HG03060 (cell line): ENCODE results near the gene SVOPL.

ENCODE experiments used
- ATAC-seq: cut with Tn5 transposase; IDR thresholded peaks from one replicate; pipeline ENCODE4 v1.9.1; 2021; ENCODE audit warnings: low read depth, moderate number of reproducible peaks; ENCODE audit not compliant: unreplicated experiment

Gene SVOPL

DNA sequence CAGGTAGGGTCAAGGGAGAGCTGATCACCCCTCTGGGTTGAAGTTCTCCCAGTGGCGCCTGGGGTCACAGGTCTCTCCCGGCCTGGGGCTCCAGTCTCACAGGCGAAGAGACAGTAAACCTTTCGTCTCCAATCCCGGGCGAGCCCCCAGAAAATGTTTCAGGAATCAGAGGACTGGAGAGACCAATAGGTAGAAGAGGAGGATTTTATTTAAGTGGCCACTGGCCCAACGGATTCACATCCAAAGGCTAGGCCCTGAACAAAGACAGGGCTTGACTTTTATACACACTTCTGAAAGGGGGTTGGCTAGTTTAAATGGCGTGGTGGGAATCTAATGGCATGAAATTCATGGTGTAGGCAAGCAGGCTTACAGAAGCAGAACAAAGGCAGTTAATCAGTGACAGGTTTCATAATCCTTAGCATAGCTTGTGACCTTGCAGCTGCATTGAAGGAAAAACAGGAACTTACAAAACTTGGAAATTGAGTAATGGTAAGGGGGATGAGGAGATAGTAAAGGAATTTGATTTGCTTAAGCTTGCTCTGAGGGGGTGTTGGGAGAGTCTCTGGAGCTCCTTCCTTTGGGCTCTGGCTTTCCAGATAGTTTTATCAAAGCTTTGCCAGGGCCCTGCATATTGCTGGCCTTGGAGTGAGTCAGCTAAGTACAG, 135.6 kb downstream of the SVOPL start:
- no peak for ATAC-seq

DNA sequence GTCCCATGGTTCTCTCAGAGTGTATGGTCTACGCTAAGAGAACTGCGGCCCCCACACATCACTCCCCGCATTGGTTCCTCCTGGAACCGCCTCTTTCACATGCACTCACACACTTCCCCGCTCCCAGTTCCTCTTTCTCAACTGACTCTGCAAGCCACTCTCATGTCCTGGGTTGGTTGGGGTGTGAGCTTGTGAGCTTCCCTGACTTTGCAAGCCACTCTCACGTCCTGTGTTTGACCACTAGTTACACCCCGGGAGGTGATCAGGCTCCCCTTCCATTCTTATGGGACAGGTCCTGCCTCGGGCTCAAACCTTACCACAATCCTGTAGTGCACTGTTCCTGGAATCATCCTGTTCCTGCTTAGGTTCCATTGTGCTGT, 136.1 kb downstream of the SVOPL start:
- no peak for ATAC-seq

DNA sequence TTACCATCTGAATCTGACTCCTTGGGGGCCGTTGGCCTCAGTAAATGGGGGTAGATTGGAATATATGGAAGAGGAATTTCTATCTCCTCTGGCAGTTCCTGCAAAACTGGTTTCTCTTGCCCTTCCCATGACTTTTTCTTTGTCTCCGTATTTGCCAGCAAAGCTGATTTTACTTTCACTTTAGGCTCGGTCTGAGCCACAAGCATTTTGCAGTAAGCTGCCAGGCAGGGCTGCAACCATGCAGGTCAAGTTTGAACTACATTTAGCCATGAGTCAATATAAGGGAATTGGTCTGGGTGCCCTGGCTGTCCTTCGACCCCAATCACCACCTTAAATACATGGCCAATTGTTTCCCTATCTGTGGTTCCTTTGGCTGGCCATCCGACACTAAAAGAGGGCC, 136.8 kb downstream of the SVOPL start:
- ATAC-seq: no peak

DNA sequence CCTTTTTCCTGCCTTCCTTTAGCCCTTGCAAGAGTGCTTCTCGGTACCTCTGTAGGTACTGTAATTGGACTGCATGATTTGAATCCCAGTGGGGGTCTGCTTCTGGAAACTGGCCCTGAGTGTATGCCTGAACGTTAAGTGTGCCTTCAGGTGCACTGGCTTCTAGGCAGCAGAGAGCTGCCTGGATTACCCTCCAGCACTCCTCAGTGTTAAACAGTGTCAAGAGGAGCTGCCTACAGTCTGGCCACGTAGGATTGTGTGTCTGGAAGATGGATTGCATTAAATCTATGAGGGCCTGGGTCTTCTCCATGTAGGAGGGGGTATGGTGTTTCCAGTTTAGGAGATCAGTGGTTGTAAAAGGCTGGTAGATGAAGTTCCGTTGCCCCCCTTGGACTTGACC, 137.4 kb downstream of the SVOPL start:
- ATAC-seq: no peak

DNA sequence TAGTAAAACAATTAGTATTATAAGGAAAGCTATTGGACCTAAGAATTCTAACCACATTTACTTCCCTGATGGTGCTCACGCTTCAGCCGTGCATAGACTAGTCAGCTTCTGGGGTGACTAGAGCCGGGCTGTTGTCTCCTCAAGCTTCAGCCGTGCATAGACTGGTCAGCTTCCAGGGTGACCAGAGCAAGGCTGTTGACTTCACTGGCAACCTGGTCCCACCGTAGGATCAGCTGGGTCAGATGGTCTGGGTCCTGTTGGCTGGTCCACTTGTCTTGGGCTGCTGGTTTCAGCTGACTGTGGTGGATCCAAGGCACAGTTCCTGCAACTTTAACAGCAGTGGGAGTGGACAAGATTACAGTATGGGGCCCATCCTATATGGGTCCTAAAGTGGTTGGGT, 141.7 kb downstream of the SVOPL start:
- no peak for ATAC-seq

DNA sequence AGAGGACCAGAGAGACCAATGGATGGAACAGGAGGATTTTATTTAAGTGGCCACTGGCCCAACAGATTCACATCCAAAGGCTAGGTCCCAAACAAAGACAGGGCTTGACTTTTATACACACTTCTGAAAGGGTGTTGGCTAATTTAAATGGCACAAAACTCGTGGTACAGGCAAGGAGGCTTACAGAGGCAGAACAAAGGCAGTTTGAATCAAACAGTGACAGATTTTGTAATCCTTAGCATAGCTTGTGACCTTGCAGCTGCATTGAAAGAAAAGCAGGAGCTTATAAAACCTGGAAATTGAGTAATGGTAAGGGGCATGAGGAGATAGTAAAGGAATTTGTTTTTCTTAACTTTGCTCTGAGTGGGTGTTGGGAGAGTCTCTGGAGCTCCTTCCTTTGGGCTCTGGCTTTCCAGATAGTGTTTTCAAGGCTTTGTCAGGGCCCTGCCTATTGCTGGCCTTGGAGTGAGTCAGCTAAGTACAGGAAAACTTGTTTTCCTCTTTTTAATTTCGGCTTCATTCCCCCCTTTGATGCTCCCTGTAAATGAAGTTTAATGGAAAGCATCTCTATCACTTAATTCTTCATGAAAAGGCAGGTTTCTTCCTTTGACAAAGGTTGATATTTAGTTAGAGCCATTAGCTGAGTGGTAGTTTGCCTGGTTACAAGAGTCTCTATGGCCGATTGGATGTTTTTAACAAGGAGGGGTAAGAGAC, 144.2 kb downstream of the SVOPL start:
- no peak for ATAC-seq

DNA sequence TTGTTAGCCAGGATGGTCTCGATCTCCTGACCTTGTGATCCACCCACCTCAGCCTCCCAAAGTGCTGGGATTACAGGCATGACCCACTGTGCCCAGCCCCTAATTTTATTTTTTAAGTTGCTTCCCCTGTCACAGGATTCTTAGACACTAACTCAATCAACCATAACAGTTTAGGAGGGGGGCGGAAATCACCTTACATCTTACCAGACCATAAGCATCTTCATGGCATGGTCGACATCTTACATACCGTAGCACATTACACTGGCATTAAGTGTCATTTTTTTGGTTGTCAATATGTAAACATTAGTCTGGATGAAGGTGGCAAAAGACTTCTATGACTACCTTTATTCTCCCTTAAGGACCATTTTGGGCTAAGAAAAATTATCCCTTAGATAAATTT, 145.5 kb downstream of the SVOPL start:
- ATAC-seq: no peak

DNA sequence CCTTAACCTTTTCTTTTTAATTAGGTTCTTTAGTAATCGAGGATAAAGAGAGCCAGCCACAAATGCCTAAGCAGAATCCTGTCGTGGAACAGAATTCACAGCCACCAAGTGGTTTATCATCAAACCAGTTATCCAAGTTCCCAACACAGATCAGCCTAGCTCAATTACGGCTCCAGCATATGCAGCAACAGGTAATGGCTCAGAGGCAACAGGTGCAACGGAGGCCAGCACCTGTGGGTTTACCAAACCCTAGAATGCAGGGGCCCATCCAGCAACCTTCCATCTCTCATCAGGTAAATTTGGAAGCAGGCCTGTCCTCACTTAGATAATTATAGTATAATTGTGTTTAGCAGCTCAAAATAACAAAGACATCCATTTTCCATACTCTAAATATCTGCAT, 146.5 kb downstream of the SVOPL start:
- no peak for ATAC-seq

DNA sequence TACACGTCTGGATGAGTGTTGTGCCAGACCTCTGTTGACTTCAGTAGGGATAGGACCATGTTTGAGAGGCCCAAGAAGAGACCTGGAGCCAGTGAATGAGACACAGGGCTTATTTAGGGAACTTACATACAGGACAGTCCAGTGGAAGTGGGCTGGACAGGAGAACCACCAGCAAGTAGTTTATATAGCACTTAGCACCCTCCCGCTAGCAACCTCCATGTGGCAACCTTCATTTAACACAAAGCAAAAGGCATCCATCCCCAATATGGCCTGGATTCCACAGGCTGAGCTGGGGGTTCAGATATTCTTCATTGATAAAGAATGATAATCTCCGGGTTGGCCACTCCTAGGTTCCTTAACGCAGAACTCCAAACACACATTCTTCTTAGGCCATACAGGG, 147.4 kb downstream of the SVOPL start:
- no peak for ATAC-seq

DNA sequence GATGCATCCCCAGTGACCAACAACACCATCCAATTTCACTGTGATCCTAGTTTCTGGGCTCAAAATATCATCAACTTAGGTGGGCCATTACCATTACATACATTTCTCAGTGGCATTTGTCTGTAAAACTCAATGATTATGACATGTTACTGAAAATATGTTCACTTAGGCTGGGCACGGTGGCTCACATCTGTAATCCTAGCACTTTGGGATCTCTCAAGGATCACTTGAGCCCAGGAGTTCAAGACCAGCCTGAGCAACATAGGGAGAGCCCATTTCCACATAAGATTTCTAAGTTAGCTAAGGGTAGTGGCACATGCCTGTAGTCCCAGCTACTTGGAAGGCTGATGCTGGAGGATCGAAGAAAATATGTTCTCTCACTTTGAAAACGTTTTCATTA, 150.1 kb downstream of the SVOPL start:
- no peak for ATAC-seq

DNA sequence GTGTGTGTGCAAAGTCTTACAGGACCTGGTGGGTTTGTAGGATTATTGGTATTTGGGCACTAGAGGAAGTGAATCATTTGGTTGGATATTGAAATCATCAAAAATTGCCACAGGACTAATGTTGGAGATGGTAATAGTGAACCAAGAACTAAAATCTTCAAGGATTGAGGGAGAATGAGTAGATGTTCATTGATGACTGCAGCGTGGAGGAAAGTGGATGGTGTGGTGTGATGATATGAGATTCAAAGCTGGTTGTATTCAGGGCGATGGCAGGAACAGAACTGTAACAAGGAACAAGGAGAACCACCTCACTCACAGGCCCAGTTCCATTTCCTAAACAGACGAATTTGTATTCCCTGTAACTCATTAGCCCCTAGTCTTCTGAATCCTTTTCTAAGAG, 150.8 kb downstream of the SVOPL start:
- ATAC-seq: no peak

DNA sequence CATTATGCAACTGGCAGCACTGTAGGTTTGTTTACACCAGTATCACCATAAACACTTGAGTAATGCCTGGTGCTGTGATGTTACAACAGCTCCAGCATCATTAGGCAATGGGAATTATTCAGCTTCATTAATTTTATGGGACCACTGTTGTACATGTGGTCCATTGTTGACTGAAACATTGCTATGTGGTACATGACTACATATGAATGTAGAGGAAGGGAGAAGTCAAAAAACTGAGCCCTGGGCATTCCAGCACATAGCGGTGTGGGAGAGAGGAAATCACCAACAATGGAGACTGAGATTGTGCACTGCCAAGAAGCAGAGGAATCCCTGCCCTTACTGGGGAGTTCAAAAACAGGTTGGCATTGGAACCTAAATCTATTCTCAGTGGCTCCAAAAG, 152.1 kb downstream of the SVOPL start:
- ATAC-seq: no peak

DNA sequence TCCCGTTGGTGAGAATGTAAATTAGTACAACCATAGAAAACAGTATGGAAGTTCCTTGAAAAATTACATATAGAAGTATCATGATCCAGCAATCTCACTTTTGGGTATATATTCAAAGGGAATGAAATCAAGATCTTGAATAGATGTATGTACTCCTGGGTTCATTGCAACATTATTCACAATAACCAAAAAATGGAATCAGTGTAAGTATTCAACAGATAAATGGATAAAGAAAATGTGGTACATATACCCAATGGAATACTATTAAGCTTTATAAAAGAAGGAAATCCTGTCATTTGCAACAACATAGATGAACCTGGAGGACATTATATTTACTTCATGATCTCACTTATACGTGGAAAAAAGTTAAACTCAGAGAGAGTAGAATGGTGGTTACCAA, 154.3 kb downstream of the SVOPL start:
- no peak for ATAC-seq

DNA sequence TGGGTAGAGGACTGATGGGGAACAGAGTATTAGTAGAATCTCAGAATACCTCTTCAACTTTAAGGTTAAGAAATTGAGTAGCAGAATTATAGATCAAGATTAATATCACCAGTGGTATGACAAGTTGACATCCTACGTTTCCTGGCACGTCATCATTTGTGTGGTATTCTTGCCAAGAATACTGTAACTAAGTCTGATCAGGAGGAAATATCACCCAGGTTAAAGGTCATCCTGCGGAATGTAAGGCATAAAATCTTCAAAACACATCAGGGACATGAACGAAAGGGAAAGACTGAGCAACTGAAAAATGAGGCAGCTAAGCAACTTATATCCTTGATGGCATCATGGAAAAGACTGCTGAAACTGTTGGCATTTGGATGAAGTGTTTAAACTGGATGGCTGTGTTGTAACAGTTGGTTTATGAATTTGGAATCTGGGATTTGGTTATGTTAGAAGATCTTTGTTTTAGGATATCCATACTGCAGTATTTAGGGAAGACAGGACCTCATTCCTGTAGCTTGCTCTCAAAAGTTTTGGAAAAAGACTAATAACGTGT, 155.0 kb downstream of the SVOPL start:
- no peak for ATAC-seq

DNA sequence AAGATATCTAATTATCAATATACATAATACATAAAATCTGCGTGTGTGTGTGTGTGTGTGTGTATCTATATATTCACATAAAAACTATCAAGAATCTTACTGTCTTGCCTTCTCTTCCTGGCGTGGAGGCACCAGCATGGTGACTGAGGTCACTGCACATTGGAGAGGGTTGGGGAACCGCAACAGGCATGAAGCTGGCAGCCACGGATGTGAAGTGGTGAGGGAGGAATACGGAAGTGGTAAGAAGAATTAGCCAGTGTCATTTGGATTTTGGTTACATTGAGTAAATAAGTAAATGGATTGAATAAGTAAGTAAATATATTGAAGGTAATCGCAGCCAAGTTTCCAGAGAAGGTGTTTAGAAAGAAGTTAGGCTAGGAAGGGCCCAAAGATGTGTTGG, 156.0 kb downstream of the SVOPL start:
- ATAC-seq: no peak
